GM12878 (cell line): ENCODE measurements around the gene WDFY4. TPM values are rescaled to one million over a fixed set of nuclear protein-coding genes. Genes with fewer than 3 reads are reported as not detected.

Source experiments
- ATAC-seq: fragments of 200-7000 bp; cut with Tn5 transposase; 3 replicates; pipeline ENCODE4 v1.9.1; 2020; ENCODE audit warnings: mild to moderate bottlenecking, moderate library complexity
- BruUV-seq: library from RNA; stranded (reverse); fragments of 400-500 nt; replicated peaks from 2 replicates; lab custom pipeline; 2021; lab: Mats Ljungman, UMichigan
- CTCF ChIA-PET: fragments of 300-600 bp; sonication (Branson Sonifier 250); formaldehyde crosslinking; extraction: SDS; loops from one replicate; lab custom pipeline; 2021; ENCODE audit warnings: inconsistent platforms; lab: Yijun Ruan, JAX
- POLR2A ChIA-PET: fragments of 350-600 bp; formaldehyde crosslinking; extraction: SDS; loops from one replicate; lab custom pipeline; 2021; ENCODE audit warnings: inconsistent platforms; lab: Charles Lee
- RAD21 ChIA-PET: fragments of 300-600 bp; sonication (Branson Sonifier 250); formaldehyde crosslinking; loops from one replicate; lab custom pipeline; 2023; ENCODE audit warnings: antibody characterized with exemption; ENCODE audit not compliant: unreplicated experiment; lab: Charles Lee
- SMC1A ChIA-PET: fragments of 300-600 bp; sonication (Branson Sonifier 250); formaldehyde crosslinking; loops from one replicate; lab custom pipeline; 2023; ENCODE audit not compliant: unreplicated experiment, uncharacterized antibody; lab: Charles Lee
- DNase-seq: peaks from one replicate; pipeline ENCODE4 v3.0.0-alpha.2; 2011; ENCODE audit warnings: low read depth, low spot score
- FAIRE-seq: peaks from 3 replicates; lab custom pipeline; 2011; peaks lifted over from hg19 to GRCh38; lab: Jason Lieb, UNC
- H2AFZ ChIP-seq: 2 replicates; pipeline ENCODE4 v1.6.0; 2011; ENCODE audit warnings: low read depth, low read length, control low read depth; ENCODE audit not compliant: control insufficient read depth
- H3K27ac ChIP-seq: 2 replicates; pipeline ENCODE4 v1.5.1; 2011; ENCODE audit warnings: control low read depth; ENCODE audit not compliant: control insufficient read depth, insufficient read depth
- H3K27me3 ChIP-seq, 2 experiments: replicated peaks in 1 of 2; 2 replicates each; pipeline versions ENCODE4 v1.6.0 to v1.6.1; 2011; ENCODE audit warnings: low read length in 1 of 2; ENCODE audit not compliant: control insufficient read depth in 2 of 2, insufficient read depth in 2 of 2
- H3K36me3 ChIP-seq, 2 experiments: 2 replicates each; pipeline ENCODE4 v1.5.1; 2011; ENCODE audit warnings: low read length in 1 of 2; ENCODE audit not compliant: control insufficient read depth in 2 of 2, insufficient read depth in 2 of 2
- H3K4me1 ChIP-seq: 2 replicates; pipeline ENCODE4 v1.6.1; 2011; ENCODE audit warnings: mild to moderate bottlenecking, low read length, moderate library complexity, mixed read lengths; ENCODE audit not compliant: control insufficient read depth, insufficient read depth
- H3K4me2 ChIP-seq: 2 replicates; pipeline ENCODE4 v1.6.0; 2011; ENCODE audit warnings: control low read depth; ENCODE audit not compliant: control insufficient read depth, insufficient read depth
- H3K4me3 ChIP-seq: fragments of 200-600 bp; sonication (generic); 2 replicates; pipeline ENCODE4 v1.5.1; 2016
- H3K79me2 ChIP-seq: 2 replicates; pipeline ENCODE4 v1.6.0; 2011; ENCODE audit warnings: low read length; ENCODE audit not compliant: control insufficient read depth, insufficient read depth
- H3K9ac ChIP-seq: 2 replicates; pipeline ENCODE4 v1.8.0; 2011; ENCODE audit warnings: low read length, control low read depth, mixed read lengths; ENCODE audit not compliant: control insufficient read depth, insufficient read depth
- H3K9me3 ChIP-seq: replicated peaks from 3 replicates; pipeline ENCODE4 v1.5.1; 2011; ENCODE audit warnings: mild to moderate bottlenecking, low read length; ENCODE audit not compliant: control insufficient read depth, insufficient read depth
- H4K20me1 ChIP-seq: 2 replicates; pipeline ENCODE4 v1.6.0; 2011; ENCODE audit not compliant: control insufficient read depth, insufficient read depth
- BACH1 ChIP-seq: fragments of 450-650 bp; IDR thresholded peaks from 2 replicates; pipeline ENCODE4 v1.6.1; 2017; ENCODE audit warnings: mild to moderate bottlenecking, borderline replicate concordance
- CBFB ChIP-seq: IDR thresholded peaks from 2 replicates; pipeline ENCODE4 v1.6.1; 2016; ENCODE audit warnings: antibody characterized with exemption, low read depth
- CEBPB ChIP-seq, 2 experiments: fragments of 150-350 bp in 1 of 2; IDR thresholded peaks; 2 replicates each; pipeline ENCODE4 v1.6.1; 2012 to 2014; ENCODE audit warnings: low read depth in 2 of 2, low read length in 2 of 2, borderline replicate concordance in 1 of 2, inconsistent platforms in 1 of 2
- FOXM1 ChIP-seq: IDR thresholded peaks from 2 replicates; pipeline ENCODE4 v1.6.1; 2012; ENCODE audit warnings: low read depth, mild to moderate bottlenecking, inconsistent platforms, low read length, moderate library complexity
- GABPA ChIP-seq: IDR thresholded peaks from 2 replicates; pipeline ENCODE4 v1.6.1; 2014; ENCODE audit warnings: antibody characterized with exemption, low read depth, mild to moderate bottlenecking, inconsistent platforms
- MEF2B ChIP-seq: fragments of 450-650 bp; IDR thresholded peaks from 2 replicates; pipeline ENCODE4 v1.6.1; 2018; ENCODE audit warnings: mild to moderate bottlenecking, moderate library complexity; ENCODE audit not compliant: partially characterized antibody, poor library complexity, severe bottlenecking
- MXI1 ChIP-seq: fragments of 150-350 bp; IDR thresholded peaks from 2 replicates; pipeline ENCODE4 v1.6.1; 2011; ENCODE audit warnings: low read depth, mild to moderate bottlenecking, inconsistent platforms, low read length, improper control_type of control experiment
- POLR2AphosphoS2 ChIP-seq: IDR thresholded peaks from 2 replicates; pipeline ENCODE4 v1.6.1; 2011; ENCODE audit warnings: low read depth, mild to moderate bottlenecking, low read length, improper control_type of control experiment, moderate library complexity
- SMAD5 ChIP-seq: IDR thresholded peaks from 2 replicates; pipeline ENCODE4 v1.6.1; 2016; ENCODE audit warnings: antibody characterized with exemption, low read depth
- STAT1 ChIP-seq: fragments of 450-650 bp; conservative IDR thresholded peaks from 2 replicates; pipeline ENCODE4 v1.6.1; 2014; ENCODE audit warnings: antibody characterized with exemption, mild to moderate bottlenecking
- ZBTB40 ChIP-seq: fragments of 450-650 bp; IDR thresholded peaks from 2 replicates; pipeline ENCODE4 v1.6.1; 2016; ENCODE audit warnings: mild to moderate bottlenecking, moderate library complexity, borderline replicate concordance
- whole genome bisulfite sequencing: methylation state at CpG from one replicate; pipeline ENCODE4 v1.1.6; 2016; ENCODE audit warnings: low lambda C conversion rate; ENCODE audit not compliant: insufficient replicate concordance, insufficient coverage; ENCODE audit errors: missing lambda C conversion rate; 5-methylcytosine and 5-hydroxymethylcytosine counted together
- in situ Hi-C: fragments of 300-500 bp; cut with MboI; formaldehyde crosslinking; loops from 9 replicates; pipeline ENCODE4 v1.14.3; 2018; ENCODE audit warnings: mixed read lengths
- intact Hi-C: fragments of 100-400 bp; cut with micrococcal nuclease; formaldehyde crosslinking; loops from one replicate; pipeline ENCODE4 v1.14.2; 2022; ENCODE audit not compliant: unreplicated experiment
- polyA plus RNA-seq, 11 experiments: library from polyadenylated mRNA; depleted of rRNA in 4 of 11; unstranded in 6 of 11; stranded (reverse) in 5 of 11; fragments of >200 nt; fragmentation: Nextera tagmentation in 4 of 11; fragmentation: Illumina TruSeq in 1 of 11; extraction: Ambion mirVana in 4 of 11; extraction: Trizol in 1 of 11; gene quantifications; 1 replicate in 1 of 11; 2 replicates in 10 of 11; pipeline versions ENCODE4 v1.2.1 to v1.2.3, GENCODE V29; 2011 to 2016; ENCODE audit warnings: inconsistent platforms in 2 of 11, missing spikeins in 2 of 11, low read depth in 1 of 11
- total RNA-seq, 4 experiments: library from RNA; depleted of rRNA in 3 of 4; stranded (reverse); fragments of >200 nt in 3 of 4; fragmentation: Illumina TruSeq in 1 of 4; extraction: Trizol in 1 of 4; gene quantifications; 2 replicates each; pipeline versions ENCODE4 v1.2.1 to v1.2.3, GENCODE V29; 2013 to 2021
- TF ChIP-seq, protein P1 (sequence below): IDR thresholded peaks from 2 replicates; pipeline ENCODE4 v1.6.1; 2011; ENCODE audit warnings: borderline replicate concordance, low read depth, mild to moderate bottlenecking, moderate library complexity, mixed read lengths, low read length; ENCODE audit not compliant: insufficient read depth; ENCODE audit errors: extremely low read length
- TF ChIP-seq, protein P2 (sequence below): fragments of 150-350 bp; IDR thresholded peaks from 2 replicates; pipeline ENCODE4 v1.6.1; 2016; ENCODE audit warnings: low read depth, low read length

WDFY4 gene
- total and polyA plus RNA-seq, 10 of the 15 experiments (the other 5 are each of a cell fraction or from before 2014, with no cell fraction given) = 13.5 to 132 (median 47.3) TPM

- no peak for DNase-seq
- no peak for FAIRE-seq
- Histone ChIP-seq H3K36me3 (peaks cover 29 to 58% of the 10 kb centered on the region in 2 experiments), H4K20me1 (no peaks in the 10 kb centered on the region), H3K4me1 (peaks cover 22% of the 10 kb centered on the region), H2AFZ (no peak overlapping the region), H3K27ac (no peak overlapping the region), H3K4me3 (no peak overlapping the region), H3K9me3 (no peaks in the 10 kb centered on the region; the same call in none of the 3 replicates), H3K9ac (no peak overlapping the region), H3K4me2 (no peak overlapping the region), H3K27me3 (no peaks in the 10 kb centered on the region), H3K79me2 (peaks cover 12% of the 10 kb centered on the region)
- in situ Hi-C loops = loop anchor here (25.0 kb wide), 1 partner anchor 767 kb away; no protein-coding TSS in a partner anchor
- ChIA-PET CTCF (interaction anchor here (0.8 kb wide), 1 partner anchor 11 kb away, joined by 3 read pairs; no protein-coding TSS in a partner anchor), POLR2A (no interaction called here), RAD21 (no interaction called here), SMC1A (interaction anchor here (1.2 to 1.7 kb wide), 5 partner anchors 8 to 89 kb away, joined by 3 to 8 read pairs (median 3); no protein-coding TSS in a partner anchor)
- 98% methylated on average over 26 of the region's 27 CpGs for WGBS
- no peak for ATAC-seq
- intact Hi-C loops = no loop called here
- BruUV-seq = no TSS peak
- TF ChIP-seq BACH1 (no peak), GABPA (no peak), ZBTB40 (no peak), SMAD5 (no peak), CEBPB (IDR thresholded peaks at IDR 0.05; ENCODE audit: borderline replicate concordance in 1 of 2, low read depth in 2 of 2, low read length in 2 of 2) (no peak), FOXM1 (no peak), POLR2AphosphoS2 (no peak), CBFB (no peak), STAT1 (no peak), MXI1 (no peak), MEF2B (no peak)
- TF ChIP-seq, protein P1, sequence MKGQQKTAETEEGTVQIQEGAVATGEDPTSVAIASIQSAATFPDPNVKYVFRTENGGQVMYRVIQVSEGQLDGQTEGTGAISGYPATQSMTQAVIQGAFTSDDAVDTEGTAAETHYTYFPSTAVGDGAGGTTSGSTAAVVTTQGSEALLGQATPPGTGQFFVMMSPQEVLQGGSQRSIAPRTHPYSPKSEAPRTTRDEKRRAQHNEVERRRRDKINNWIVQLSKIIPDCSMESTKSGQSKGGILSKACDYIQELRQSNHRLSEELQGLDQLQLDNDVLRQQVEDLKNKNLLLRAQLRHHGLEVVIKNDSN = no peak
- TF ChIP-seq, protein P2, sequence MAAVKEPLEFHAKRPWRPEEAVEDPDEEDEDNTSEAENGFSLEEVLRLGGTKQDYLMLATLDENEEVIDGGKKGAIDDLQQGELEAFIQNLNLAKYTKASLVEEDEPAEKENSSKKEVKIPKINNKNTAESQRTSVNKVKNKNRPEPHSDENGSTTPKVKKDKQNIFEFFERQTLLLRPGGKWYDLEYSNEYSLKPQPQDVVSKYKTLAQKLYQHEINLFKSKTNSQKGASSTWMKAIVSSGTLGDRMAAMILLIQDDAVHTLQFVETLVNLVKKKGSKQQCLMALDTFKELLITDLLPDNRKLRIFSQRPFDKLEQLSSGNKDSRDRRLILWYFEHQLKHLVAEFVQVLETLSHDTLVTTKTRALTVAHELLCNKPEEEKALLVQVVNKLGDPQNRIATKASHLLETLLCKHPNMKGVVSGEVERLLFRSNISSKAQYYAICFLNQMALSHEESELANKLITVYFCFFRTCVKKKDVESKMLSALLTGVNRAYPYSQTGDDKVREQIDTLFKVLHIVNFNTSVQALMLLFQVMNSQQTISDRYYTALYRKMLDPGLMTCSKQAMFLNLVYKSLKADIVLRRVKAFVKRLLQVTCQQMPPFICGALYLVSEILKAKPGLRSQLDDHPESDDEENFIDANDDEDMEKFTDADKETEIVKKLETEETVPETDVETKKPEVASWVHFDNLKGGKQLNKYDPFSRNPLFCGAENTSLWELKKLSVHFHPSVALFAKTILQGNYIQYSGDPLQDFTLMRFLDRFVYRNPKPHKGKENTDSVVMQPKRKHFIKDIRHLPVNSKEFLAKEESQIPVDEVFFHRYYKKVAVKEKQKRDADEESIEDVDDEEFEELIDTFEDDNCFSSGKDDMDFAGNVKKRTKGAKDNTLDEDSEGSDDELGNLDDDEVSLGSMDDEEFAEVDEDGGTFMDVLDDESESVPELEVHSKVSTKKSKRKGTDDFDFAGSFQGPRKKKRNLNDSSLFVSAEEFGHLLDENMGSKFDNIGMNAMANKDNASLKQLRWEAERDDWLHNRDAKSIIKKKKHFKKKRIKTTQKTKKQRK = no peak
Observed at GRCh38 chr10:48745662-48746245, 61.1 kb downstream of the WDFY4 start.
